HEK293T (cell line): ENCODE measurements around the gene TAF5L.

Experiments used
- ARNT ChIP-seq: fragments of 450-650 bp; IDR thresholded peaks from 2 replicates; pipeline ENCODE4 v1.6.1; 2017; ENCODE audit warnings: mild to moderate bottlenecking
- BHLHE40 ChIP-seq: fragments of 450-650 bp; IDR thresholded peaks from 2 replicates; pipeline ENCODE4 v1.6.1; 2016; ENCODE audit warnings: mild to moderate bottlenecking, moderate library complexity, borderline replicate concordance
- FOXA1 ChIP-seq: fragments of 450-650 bp; IDR thresholded peaks from 2 replicates; pipeline ENCODE4 v1.6.1; 2016; ENCODE audit warnings: mild to moderate bottlenecking
- FOXK2 ChIP-seq: fragments of 450-650 bp; IDR thresholded peaks from 2 replicates; pipeline ENCODE4 v1.6.1; 2016; ENCODE audit warnings: mild to moderate bottlenecking
- FOXM1 ChIP-seq: fragments of 450-650 bp; IDR thresholded peaks from 2 replicates; pipeline ENCODE4 v1.6.1; 2017; ENCODE audit warnings: mild to moderate bottlenecking, borderline replicate concordance
- L3MBTL2 ChIP-seq: fragments of 450-650 bp; conservative IDR thresholded peaks from 2 replicates; pipeline ENCODE4 v1.6.1; 2016; ENCODE audit warnings: mild to moderate bottlenecking
- SP1 ChIP-seq: fragments of 450-650 bp; IDR thresholded peaks from 2 replicates; pipeline ENCODE4 v1.6.1; 2017
- TF ChIP-seq, protein P1 (sequence below): fragments of 450-650 bp; IDR thresholded peaks from 2 replicates; pipeline ENCODE4 v1.6.1; 2016

DNA sequence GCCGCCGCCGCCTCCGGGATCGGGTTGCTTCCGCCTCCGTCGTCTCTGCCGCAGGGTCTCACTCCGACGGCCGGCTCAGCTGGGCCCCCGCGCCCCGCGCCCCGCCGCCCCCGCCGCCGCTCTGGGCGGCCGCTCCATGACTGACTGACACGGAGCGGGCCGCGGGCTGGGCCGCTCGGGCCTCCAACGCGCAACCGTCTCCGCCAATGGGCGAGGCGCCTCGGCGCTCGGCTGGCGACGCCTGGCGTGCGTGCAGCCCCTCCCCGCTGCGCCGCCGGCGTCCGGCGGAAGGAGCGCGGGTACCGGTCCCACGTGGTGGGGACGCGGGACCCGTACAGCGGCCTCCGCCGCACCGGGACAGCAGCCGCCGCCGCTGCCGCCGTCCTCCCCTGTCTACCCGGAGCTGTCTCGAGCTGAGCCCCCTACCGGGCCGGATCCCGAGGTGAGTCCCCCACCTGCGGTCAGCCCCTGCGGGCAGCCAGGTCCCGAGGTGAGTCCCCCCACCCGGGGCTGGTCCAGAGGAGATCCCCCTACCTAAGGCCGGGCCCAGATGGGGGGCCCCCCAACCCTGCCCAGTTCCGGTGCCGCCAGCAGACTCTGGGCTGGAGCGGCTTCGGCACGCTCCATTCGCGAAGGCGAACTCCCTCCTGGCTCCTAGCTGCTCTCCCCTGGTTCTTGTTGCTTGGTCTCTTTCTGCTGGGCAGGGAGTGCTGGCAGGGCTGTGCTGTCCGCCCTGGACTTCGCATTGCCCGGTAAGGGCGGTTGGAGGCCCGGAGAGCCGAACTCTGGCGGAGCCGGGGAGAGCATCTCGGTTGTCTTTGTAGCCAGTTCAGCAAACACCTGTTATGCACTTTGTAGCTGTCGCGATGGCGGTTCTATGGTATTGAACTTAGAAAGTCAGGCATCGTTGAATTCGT is at the start of gene TAF5L, which contains the start of gene URB2:
- TF ChIP-seq FOXK2 (no peak; the same call in 1 of the 2 replicates), FOXM1 (peak; percentile 73), FOXA1 (no peak), SP1 (no peak), ARNT (peak; percentile 89), BHLHE40 (no peak), L3MBTL2 (peak; percentile 63)
- TF ChIP-seq, protein P1, sequence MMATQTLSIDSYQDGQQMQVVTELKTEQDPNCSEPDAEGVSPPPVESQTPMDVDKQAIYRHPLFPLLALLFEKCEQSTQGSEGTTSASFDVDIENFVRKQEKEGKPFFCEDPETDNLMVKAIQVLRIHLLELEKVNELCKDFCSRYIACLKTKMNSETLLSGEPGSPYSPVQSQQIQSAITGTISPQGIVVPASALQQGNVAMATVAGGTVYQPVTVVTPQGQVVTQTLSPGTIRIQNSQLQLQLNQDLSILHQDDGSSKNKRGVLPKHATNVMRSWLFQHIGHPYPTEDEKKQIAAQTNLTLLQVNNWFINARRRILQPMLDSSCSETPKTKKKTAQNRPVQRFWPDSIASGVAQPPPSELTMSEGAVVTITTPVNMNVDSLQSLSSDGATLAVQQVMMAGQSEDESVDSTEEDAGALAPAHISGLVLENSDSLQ: peak; percentile 45; the same call in 1 of the 2 replicates
